Lower leg skin (tissue), 4 donors: ENCODE data around the gene OMA1. TPM values are rescaled to one million over a fixed set of nuclear protein-coding genes. Genes with fewer than 3 reads are reported as not detected.
"Not testable (repeated sequence)": the region's sequence is repeated elsewhere in the genome, so short reads cannot be mapped to it uniquely, and the experiment has no call there.

Experiments
- DNase-seq, 2 donors: peaks; one replicate each; pipeline ENCODE4 v3.0.0-alpha.2; 2019; ENCODE audit warnings: low spot score in 2 of 2
- H3K4me3 ChIP-seq: fragments of 200-600 bp; sonication (generic); 2 replicates; pipeline ENCODE4 v1.5.1; 2017; ENCODE audit warnings: mild to moderate bottlenecking, low read depth; ENCODE audit not compliant: poor library complexity, severe bottlenecking
- POLR2A ChIP-seq, 2 donors: fragments of 450-650 bp; IDR thresholded peaks; one replicate each; pipeline ENCODE4 v1.6.1; 2016 to 2017; ENCODE audit warnings: antibody characterized with exemption in 2 of 2, mild to moderate bottlenecking in 1 of 2, moderate library complexity in 1 of 2
- WGBS, 2 donors: methylation state at CpG; one replicate each; pipeline ENCODE4 v1.1.5; 2018; 5-methylcytosine and 5-hydroxymethylcytosine counted together
- intact Hi-C: fragments of 100-400 bp; cut with DNase I; formaldehyde crosslinking; loops from one replicate; pipeline ENCODE4 v1.15.0; 2023; ENCODE audit warnings: low total_unique reads
- total RNA-seq, 4 donors: library from RNA; depleted of rRNA; stranded (reverse); fragments of >200 nt; gene quantifications; one replicate each; pipeline ENCODE4 v1.1.0, GENCODE V29; 2016
- TF ChIP-seq, protein P1 (sequence below), 3 donors: fragments of 450-650 bp; IDR thresholded peaks; one replicate each; pipeline ENCODE4 v1.5.1; 2016; ENCODE audit warnings: antibody characterized with exemption in 3 of 3, mild to moderate bottlenecking in 3 of 3, moderate library complexity in 2 of 3

Gene OMA1
- total RNA-seq, 4 donors from 2014 or later: 14.3 to 25.2 (median 20.0) TPM

DNA sequence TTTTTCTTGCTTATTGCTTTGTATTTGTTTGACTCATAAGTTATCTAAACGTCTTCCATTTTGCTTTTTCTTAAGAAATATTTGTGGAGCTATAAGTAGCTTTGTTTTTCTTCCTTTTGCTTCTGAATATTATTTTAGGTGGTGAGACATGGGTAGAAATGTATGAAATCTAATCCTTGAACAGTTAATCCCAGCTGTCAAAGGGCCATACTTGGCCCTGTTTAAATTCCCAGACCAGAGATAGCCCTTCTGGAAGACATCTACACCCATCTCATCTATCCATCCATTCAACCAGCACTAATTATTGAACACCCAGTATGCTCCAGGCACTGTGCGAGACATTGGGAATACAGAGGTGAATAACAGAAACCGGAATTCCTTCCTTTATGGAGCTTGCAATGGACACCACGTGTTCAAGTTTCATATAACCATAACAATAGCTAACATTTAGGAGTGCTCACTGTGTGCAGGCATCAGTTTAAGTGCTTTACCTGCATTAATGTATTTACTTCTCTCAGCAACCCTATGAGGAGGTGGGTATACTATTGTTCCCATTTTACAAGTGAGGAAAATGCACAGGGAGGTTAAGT, 21.8 kb upstream of the OMA1 start:
- no peak overlapping the region for H3K4me3 ChIP-seq
- WGBS, 2 donors: 59 to 62% methylated on average over 4 of the region's 4 CpGs
- intact Hi-C loops: no loop called here
- TF ChIP-seq POLR2A (IDR thresholded peaks at IDR 0.05): no peak
- TF ChIP-seq, protein P1, sequence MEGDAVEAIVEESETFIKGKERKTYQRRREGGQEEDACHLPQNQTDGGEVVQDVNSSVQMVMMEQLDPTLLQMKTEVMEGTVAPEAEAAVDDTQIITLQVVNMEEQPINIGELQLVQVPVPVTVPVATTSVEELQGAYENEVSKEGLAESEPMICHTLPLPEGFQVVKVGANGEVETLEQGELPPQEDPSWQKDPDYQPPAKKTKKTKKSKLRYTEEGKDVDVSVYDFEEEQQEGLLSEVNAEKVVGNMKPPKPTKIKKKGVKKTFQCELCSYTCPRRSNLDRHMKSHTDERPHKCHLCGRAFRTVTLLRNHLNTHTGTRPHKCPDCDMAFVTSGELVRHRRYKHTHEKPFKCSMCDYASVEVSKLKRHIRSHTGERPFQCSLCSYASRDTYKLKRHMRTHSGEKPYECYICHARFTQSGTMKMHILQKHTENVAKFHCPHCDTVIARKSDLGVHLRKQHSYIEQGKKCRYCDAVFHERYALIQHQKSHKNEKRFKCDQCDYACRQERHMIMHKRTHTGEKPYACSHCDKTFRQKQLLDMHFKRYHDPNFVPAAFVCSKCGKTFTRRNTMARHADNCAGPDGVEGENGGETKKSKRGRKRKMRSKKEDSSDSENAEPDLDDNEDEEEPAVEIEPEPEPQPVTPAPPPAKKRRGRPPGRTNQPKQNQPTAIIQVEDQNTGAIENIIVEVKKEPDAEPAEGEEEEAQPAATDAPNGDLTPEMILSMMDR (IDR thresholded peaks at IDR 0.05): no peak
- no peak for DNase-seq

- H3K4me3 ChIP-seq: no peak overlapping the region
- intact Hi-C loops: no loop called here
- 94 to 95% methylated on average over 3 of the region's 3 CpGs for WGBS, 2 donors
- TF ChIP-seq POLR2A (IDR thresholded peaks at IDR 0.05): no peak
- TF ChIP-seq, protein P1 (IDR thresholded peaks at IDR 0.05): no peak
- no peak for DNase-seq
Measured at GRCh38 chr1:58566339-58566738, 19.8 kb upstream of the OMA1 start.

DNA sequence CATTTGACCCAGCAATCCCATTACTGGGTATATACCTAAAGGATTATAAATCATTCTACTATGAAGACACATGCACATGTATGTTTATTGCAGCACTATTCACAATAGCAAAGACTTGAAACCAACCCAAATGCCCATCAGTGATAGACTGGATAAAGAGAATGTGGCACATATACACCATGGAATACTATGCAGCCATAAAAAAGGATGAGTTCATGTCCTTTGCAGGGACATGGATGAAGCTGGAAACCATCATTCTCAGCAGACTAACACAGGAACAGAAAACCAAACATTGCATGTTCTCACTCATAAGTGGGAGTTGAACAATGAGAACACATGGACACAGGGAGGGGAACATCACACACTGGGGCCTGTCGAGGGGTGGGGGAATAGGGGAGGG, 17.2 kb upstream of the OMA1 start:
- intact Hi-C loops, H3K4me3 ChIP-seq, DNase-seq: not testable (repeated sequence)
- WGBS, 2 donors: 84 to 100% methylated on average over 1 of the region's 1 CpG

GRCh38 chr1:58561633-58562032, 15.1 kb upstream of the OMA1 start:
- DNase-seq: no peak
- H3K4me3 ChIP-seq: no peak overlapping the region
- 71 to 78% methylated on average over 6 of the region's 6 CpGs for WGBS, 2 donors
- intact Hi-C loops: no loop called here
- no peak for TF ChIP-seq POLR2A (IDR thresholded peaks at IDR 0.05)
- TF ChIP-seq, protein P1 (IDR thresholded peaks at IDR 0.05): no peak

GRCh38 chr1:58555393-58555792, 8.9 kb upstream of the OMA1 start:
- H3K4me3 ChIP-seq: no peak overlapping the region
- WGBS, 2 donors: 97% methylated on average over 1 of the region's 1 CpG
- DNase-seq: no peak
- no peak for TF ChIP-seq POLR2A (IDR thresholded peaks at IDR 0.05)
- TF ChIP-seq, protein P1 (IDR thresholded peaks at IDR 0.05): no peak
- intact Hi-C loops: no loop called here

- intact Hi-C loops: no loop called here
Measured at GRCh38 chr1:58551186-58552140, 4.9 kb upstream of the OMA1 start.

DNA sequence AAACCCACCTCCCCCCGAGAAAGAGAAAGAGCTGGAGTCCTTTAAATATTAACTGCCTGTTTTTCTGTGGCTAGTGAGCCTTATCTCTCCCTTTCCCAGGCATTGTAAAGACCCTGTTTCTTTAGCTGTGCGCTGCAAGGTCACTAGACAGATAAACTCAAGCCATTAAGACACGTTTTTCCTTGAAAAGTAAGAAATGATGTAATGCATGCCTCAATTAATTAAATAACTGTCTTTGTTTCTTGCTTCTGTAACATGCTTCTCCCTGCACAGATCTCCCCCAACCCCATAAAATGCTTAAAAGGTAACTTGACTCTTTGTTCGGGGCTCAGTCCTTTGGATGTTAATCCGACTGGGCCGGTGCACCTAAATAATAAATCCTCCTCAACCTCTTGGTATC, 2.8 kb upstream of the OMA1 start:
- 61 to 71% methylated on average over 6 of the region's 6 CpGs for WGBS, 2 donors
- intact Hi-C loops, DNase-seq, H3K4me3 ChIP-seq: not testable (repeated sequence)

More at GRCh38 chr1:58551186-58552140, 4.9 kb upstream of the OMA1 start:
- no peak overlapping the region for H3K4me3 ChIP-seq
- WGBS, 2 donors: 69 to 77% methylated on average over 8 to 9 of the region's 9 CpGs
- TF ChIP-seq POLR2A (IDR thresholded peaks at IDR 0.05): no peak
- TF ChIP-seq, protein P1 (IDR thresholded peaks at IDR 0.05): no peak
- DNase-seq: no peak
